GM12875 (cell line): ENCODE results near the gene ZNF740.

Experiments used
- H3K4me3 ChIP-seq: one replicate; pipeline ENCODE4 v1.5.1; 2011; ENCODE audit warnings: low read depth, low read length, control low read depth
- TF ChIP-seq, protein P1 (sequence below): IDR thresholded peaks from 2 replicates; pipeline ENCODE4 v1.5.1; 2011; ENCODE audit warnings: low read depth, mild to moderate bottlenecking, control low read depth, inconsistent platforms, low read length, moderate library complexity, borderline replicate concordance; ENCODE audit not compliant: insufficient read depth

The ZNF740 gene

DNA sequence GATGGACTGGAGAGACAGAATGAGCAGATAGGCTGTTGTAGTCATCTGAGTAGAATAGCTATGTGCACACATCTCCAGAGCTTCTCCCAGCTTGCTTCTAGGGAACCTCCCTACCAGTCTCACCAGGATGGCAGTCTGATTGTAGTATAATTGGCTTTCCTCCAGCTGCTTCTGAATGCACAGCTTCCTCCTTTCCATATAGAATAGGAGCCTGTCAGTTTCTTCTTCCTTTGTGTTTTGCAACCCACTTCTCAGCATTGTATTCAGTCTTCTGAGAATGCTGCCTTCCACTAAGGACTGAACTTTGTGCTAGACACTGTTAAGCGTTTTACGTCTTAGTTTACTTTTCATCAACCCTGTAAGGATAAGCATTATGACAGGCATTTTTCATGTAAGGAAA, 2.4 kb downstream of the ZNF740 start:
- TF ChIP-seq, protein P1, sequence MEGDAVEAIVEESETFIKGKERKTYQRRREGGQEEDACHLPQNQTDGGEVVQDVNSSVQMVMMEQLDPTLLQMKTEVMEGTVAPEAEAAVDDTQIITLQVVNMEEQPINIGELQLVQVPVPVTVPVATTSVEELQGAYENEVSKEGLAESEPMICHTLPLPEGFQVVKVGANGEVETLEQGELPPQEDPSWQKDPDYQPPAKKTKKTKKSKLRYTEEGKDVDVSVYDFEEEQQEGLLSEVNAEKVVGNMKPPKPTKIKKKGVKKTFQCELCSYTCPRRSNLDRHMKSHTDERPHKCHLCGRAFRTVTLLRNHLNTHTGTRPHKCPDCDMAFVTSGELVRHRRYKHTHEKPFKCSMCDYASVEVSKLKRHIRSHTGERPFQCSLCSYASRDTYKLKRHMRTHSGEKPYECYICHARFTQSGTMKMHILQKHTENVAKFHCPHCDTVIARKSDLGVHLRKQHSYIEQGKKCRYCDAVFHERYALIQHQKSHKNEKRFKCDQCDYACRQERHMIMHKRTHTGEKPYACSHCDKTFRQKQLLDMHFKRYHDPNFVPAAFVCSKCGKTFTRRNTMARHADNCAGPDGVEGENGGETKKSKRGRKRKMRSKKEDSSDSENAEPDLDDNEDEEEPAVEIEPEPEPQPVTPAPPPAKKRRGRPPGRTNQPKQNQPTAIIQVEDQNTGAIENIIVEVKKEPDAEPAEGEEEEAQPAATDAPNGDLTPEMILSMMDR: no peak
- H3K4me3 ChIP-seq: no peak overlapping the region

DNA sequence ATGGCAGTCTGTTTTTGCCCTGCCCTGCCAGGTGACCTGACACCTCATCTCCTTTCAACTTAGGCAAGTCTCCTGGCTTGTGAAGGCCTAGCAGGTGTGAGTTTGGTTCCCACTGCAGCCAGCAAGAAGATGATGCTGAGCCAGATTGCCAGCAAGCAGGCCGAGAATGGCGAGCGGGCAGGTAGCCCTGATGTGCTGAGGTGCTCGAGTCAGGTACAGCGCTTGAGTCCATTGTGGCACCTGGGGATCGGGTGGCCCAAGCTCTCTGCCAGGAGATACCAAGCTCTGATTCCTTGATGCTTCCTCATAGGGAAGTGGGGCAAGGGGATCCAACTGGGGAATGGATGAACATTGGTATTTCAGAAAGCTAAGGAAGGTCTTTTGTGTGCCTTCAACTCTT, 4.3 kb downstream of the ZNF740 start:
- TF ChIP-seq, protein P1: no peak
- H3K4me3 ChIP-seq: no peak overlapping the region

DNA sequence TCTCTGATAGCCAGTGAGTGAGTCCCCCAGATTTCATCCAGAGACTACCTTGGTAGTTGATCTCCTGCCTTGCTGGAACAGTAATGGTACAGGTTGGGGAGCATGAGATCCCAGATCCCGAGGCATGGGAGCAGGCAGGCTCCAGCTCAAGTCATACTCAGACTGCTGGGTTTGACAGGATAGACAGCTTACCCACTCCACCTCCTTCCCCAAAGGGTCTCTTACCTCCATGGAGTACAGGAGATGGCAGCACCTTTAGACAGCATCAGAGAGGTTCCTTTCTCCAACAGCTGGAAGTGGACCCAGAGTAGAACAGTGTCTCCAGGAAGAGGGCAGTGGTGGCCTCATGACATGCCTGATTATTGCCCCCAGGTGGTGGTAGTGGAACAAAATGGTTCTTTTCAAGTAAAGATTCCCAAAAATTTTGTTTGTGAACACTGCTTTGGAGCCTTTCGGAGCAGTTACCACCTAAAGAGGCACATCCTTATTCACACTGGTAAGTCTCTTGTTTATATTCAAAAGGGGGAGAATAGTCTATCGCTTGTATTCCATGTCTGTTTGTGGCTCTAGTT, 5.1 kb downstream of the ZNF740 start:
- TF ChIP-seq, protein P1: 0 out of 2 replicates have a peak, but pooled peaks have one; percentile 17
- no peak overlapping the region for H3K4me3 ChIP-seq

DNA sequence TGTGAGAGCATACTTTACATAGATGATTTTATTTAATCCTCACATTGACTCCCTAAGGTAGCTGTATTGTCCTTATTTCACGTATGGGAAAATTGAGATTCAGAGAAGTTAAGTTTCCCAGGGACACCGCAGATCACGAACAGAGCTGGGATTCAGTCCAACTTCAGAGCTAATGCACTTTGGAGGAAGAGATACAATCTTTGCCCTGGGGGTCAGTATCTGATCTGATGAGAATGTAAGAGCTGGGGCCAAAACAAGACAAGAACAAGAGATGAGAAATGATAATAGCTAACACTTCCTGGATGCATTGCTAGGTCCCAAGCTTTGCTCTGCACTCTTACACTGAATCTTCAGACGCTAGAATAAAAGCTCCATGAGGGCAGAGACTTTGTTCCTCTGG, 6.2 kb downstream of the ZNF740 start:
- H3K4me3 ChIP-seq: no peak overlapping the region
- TF ChIP-seq, protein P1: no peak

GRCh38 chr12:53187145-53187899, 6.8 kb downstream of the ZNF740 start:
- TF ChIP-seq, protein P1: no peak
- H3K4me3 ChIP-seq: no peak overlapping the region

GRCh38 chr12:53190108-53190729, 9.7 kb downstream of the ZNF740 start:
- no peak overlapping the region for H3K4me3 ChIP-seq
- TF ChIP-seq, protein P1: peak; percentile 92
